T-helper 22 cell (primary cell): ENCODE measurements around the gene P2RY6.
"Not testable (repeated sequence)": the region's sequence is repeated elsewhere in the genome, so short reads cannot be mapped to it uniquely, and the experiment has no call there.

Experiments
- DNase-seq: peaks from one replicate; pipeline ENCODE4 v3.0.0-alpha.2; 2020; ENCODE audit warnings: low read depth

Gene P2RY6, protein sequence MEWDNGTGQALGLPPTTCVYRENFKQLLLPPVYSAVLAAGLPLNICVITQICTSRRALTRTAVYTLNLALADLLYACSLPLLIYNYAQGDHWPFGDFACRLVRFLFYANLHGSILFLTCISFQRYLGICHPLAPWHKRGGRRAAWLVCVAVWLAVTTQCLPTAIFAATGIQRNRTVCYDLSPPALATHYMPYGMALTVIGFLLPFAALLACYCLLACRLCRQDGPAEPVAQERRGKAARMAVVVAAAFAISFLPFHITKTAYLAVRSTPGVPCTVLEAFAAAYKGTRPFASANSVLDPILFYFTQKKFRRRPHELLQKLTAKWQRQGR

DNA sequence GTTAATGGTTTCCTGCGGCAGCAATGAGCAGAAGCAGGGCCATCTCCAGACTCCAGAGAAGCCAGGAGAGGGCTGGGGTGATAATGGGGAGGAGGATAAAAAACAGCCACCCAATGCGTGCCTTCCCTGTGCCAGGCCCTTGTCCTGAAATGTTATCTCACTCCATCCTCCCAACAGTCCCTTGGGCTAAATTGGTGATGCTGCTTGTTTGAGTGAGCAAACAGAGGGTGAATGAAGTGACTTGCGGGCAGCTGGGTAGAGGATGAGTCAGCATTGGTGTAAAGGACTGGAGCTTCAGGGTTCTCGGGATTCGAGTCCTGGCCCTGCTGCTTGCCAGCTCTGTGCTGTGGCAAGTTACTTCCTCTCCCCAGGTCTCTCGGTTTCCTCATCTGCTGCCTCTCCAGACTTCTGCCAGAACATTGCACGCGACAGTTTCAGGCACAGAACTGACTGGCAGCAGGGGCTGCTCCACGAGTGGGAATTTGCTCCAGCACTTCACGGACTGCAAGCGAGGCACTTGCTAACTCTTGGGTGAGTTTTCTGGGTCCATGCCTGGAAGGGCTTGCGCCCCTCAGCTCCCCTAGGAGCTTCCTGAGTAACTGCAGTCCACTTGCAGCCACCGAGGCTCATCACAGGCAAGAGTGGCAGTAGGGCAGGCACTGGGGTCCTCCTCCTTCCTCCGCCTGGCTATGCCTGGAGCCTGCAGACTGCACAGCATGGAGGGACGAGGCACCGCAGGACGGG, at the start of gene P2RY6:
Gene P2RY6 (plus strand): TSS at position 403 of the 744 bp plus-strand sequence. CDS start 24,181 bp downstream, outside the sequence.
- no peak for DNase-seq

DNA sequence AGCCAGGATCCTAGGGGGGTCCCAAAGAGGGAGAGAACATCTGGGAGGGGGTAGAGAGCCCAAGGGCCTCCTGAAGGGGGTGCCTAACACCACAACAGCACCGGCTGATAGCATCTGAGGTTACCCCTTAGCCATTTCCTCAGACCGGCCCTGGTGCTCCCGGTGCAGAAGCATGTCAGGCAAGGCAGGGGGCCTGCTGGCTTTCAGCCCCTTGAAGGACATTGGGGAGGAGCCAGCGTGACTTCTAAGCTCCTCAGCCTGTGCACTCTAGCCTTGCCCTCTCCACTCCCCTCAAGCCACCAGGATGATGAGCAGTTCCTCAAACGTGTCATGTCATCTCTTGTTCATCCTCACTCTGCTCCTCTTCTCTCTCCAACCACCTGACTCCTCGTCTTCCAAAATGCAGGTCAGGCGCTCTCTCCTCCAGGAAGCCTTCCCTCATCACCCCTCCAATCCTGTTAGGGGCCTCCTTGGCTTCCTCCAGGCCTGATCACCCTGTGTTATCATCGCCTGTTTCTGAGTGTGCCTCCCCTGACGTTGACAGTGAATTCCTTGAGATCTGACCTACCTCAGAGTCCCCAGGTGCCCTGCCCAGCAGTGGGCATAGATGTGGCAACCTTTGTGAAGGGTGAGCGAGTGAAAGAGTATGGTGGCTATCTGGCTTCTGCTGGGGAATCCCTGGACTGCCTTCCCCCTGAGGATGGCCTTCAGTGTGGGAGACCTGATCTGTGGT, 48.0 kb upstream of the P2RY6 start:
- no peak for DNase-seq

DNA sequence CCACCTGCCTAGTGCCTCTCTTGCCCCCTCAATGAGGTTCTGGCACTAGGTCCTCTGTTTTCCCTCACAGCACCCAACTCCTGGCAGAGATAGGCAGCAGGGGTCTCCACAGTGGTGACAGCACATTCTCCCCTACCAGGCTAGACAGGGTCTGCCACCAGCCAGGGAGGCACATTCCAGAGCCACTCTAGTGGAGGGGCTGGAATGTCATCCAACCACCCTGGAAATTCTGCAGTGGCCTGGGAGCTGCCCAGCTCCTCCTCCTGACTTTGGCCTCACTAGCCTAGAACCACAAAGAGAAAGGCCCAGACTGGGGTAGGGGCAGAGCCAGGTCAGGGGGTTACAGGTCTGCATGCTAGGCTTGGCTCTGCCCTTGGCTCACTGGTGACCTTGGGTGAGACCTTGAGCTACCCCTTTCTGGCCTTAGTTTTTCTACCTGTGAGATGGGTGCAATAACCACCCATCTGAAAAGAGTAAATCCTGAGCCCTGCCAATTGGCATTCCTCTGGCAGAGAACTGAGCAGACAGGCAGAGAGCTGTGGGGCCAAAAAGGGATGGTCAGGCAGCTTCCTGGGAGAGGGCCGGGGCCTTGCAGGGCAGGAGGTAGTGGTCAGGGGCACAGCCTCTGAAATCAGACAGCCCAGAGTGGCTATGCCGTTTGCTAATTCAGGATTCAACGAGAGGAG, 47.0 kb upstream of the P2RY6 start:
- DNase-seq: no peak

DNA sequence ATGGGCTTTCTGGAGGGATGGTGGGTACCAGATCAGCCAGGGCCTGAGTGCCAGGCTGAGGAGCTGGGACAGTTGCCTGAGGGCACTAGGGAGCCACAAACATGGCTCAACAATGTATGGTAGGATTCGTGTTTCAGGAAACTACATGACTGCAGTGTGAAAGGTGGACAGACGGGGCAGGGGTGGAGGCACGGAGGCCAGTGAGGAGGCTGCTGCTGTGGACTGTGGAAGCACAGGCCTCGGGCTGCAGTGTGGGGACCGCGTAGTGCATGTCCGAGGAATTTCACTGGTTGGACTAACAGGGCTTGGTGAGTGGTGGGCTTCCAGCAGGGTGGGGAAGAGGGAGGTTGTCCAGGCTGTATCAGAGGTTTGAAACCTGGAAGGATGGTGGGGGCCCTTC, 46.3 kb upstream of the P2RY6 start:
- DNase-seq: no peak

DNA sequence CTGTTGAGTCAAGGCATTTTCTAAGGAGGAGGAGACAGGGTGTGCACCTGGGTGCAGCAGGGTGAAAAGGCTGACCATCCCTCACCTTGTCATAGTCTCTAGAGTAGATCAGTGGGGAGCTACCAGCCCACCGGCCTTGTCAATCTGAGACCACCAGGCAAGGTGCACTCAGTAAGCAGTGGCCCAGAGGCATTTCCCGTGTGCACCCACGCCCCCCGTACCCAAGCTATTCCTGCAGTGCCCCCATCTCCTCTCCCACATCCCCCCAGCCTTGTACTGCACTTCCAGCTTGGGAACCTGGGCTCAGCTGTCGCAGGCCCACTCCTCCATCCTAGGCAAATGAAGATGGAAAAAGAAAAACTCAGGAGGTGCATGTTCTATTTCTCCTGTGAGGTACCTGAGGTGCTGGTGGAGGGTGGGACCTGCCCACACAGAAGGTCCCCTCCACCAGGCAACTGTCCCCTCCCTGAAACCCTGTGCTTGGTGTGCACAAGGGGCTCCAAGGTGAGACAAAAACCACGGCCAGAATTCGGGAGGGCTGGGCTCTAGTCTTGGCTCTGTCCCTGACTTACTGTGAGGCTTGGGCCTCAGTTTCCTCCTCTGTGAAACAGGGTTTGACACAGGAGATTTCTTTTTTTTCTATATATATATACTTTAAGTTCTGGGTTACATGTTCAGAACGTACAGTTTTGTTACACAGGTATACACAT, 45.7 kb upstream of the P2RY6 start:
- DNase-seq: no peak

DNA sequence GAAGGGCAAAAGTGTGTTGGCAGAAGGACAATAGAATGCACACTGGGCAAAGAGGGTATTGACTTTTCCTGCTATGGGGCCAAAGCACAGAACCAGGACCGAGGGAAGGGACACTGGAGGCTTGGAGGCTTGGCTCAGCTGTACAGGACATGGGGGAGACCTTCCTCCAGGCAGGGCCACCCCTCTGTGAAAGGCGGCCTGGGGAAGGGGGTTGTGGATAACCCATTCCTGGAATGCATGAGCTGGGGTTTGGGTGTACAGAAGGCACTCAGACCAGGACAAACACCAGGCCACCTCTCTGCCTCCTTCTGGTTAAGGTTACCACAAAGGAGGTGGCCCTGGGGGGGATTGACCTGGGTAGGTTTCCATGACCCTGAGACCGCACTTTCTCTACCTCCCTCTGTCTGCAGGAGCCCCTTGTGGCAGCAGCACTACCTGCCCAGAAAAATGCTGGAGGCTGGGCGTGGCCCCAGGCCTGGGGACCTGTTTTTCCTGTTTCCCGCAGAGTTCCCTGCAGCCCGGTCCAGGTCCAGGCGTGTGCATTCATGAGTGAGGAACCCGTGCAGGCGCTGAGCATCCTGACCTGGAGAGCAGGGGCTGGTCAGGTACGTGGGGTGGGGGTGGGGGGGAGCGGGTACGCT, 44.4 kb upstream of the P2RY6 start:
- no peak for DNase-seq

DNA sequence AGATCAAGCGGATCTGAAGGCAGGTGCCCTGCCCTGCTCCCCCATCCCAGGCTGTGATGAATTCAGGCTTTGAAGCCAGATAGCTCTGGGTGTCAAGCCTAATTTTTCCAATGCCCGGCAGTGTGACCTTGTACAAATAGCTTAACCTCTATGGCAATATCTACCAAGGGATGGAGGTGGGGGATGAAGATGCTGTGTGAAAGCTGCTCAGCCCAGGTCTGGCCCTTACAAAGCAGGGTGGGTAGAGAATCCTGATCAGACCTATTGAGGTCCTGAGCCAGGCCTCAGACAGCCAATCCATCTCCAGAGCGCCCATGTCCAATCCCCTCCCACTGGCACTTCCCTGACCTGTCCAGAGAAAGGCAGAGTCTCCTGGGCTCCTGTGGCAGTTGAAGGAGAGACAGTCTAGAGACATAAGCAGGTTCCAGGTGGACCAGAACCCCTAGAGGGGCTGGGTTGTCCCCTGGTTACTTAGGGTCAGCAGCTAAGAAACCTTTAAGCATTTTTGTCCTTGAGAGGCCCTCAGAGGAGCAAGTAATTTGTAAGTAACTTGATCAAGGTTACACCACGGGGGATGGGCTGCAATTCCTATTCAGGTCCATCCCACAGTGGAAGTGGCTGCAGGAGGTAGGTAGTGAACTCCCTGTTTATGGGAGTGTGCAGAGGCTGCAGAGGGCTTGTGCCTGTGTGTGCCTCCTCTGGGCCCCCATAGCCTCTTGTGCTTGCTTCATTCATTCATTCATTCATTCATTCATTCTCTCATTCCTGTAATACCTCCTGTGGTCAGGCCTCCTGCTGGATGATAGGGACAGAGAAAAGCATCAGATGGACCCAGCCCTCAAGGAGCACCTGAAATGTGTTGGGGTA, 43.6 kb upstream of the P2RY6 start:
- no peak for DNase-seq

DNA sequence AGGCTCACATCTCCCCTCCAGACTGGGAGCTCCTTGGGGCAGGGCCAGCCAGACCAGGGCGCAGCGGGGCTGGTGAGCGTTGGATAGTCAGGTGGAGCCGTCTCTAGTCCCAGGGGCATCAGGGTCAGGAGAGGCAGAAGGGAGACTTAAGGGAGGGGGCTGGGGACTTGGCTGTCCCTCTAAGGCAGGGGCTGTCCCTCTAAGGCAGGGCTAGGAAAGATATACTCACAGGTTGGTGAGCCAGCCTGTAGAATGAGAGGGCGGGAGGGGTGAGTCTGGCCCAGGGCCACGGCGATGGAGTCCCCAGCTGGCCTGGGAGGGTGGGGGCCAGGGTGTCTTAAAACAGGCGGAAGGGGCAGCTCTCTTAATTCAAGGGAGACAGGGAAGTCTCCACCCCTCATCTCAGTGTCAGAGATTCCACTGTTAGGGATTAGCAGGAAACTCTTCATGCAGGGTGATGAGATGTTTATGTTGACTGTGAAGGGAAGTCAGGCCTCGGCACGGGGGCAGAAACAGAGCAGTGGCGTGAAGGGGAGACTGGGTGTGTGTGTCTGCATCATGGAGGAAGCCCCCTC, 42.7 kb upstream of the P2RY6 start:
- DNase-seq: no peak

DNA sequence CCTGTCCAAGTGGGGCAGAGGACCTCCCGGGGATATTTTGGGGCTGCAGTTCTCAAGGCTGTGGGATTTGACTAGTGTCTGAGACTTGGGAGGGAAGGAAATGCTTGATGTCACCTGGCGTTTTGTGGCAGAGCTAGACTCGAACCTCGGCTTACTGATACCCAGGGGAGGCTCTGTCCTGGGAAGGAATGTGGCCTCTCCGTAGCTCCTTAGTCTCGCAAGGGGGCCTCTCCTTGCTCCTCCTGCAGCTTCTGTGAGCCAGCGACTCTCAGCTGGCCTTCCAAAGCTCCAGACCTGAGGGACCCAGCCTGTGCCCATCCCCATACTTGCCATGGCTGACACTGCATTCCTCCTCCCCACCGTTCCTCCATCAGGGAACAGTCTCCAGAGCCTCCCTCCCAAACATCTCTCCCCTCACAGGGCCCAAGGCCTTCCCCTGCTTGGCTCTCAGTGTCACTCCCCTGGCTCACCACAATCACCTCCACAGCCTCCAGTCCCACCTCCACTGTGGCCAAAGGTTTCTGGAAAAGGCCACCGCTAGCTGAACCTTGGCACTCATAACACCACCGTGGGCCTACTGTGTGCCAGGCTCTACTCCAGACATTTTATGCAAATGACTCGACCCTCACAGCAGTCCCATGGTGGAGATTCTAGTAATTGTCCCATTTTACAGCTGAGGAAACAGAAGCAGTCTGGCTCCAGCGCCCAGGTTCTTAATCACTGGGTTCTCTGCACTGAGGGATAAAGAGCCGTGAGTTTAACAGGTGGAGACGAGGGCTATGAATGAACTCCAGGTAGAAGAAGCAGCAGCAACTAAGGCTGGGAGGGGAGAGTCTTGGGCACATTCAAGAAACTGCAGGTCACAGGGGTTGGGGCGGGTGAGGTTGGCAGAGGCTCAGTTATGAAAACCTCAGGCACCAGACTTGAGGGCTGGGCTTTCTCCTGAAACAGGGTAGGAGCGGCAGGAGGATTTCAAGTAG, 42.0 kb upstream of the P2RY6 start:
- DNase-seq: no peak

DNA sequence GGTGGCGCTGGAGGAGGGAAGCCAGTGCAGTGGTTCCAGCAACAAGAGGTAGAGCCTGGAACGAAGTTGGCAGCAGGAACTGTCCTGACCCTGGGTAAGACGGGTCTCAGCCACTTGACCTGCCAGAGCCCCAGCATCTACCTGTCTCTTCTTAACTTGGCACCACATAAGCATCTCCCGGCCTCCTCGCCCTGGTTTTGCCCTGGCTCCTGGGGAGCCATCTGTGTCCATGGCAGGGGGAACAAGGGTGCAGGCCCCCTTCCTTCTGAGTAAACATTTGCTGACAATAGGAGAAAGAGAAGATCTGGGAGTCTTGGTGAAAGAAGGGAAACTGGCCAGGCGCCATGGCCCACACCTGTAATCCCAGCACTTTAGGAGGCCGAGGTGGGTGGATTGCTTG, 41.2 kb upstream of the P2RY6 start:
- no peak for DNase-seq

DNA sequence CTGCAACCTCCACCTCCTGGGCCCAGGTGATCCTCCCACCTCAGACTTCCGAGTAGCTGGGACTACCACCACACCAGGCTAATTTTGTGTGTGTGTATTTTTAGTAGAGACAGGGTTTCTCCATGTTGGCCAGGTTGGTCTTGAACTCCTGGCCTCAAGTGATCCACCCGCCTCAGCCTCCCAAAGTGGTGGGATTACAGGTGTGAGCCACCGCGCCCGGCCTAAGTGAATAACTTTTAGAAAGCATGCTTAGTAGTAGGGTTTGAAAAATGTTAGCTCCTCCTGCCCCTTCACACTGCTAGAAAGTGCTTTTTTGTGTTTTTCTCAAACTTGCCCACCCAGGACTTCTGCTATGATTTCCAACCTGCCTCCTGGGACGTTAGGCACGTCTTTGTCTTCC, 39.7 kb upstream of the P2RY6 start:
- not testable (repeated sequence) for DNase-seq

DNA sequence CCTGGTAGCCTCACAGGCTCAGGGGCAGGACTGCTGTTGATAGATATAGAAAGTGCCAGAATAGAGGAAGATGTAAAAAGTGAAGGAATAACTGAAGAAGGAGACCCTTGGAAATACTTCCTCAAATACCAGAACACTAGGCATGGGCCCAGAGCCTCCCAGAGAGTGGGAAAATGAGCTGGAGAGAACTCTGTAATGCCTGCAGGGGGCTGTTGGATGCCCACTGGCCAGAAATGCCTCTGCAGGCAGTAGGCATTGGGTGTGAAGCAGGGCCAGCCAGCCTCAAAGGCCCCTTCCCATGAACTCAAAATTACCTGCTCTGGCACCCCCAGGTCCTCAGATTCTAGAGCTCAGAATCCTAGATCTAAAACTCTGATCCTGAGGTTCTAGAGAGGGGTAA, 38.9 kb upstream of the P2RY6 start:
- DNase-seq: no peak

DNA sequence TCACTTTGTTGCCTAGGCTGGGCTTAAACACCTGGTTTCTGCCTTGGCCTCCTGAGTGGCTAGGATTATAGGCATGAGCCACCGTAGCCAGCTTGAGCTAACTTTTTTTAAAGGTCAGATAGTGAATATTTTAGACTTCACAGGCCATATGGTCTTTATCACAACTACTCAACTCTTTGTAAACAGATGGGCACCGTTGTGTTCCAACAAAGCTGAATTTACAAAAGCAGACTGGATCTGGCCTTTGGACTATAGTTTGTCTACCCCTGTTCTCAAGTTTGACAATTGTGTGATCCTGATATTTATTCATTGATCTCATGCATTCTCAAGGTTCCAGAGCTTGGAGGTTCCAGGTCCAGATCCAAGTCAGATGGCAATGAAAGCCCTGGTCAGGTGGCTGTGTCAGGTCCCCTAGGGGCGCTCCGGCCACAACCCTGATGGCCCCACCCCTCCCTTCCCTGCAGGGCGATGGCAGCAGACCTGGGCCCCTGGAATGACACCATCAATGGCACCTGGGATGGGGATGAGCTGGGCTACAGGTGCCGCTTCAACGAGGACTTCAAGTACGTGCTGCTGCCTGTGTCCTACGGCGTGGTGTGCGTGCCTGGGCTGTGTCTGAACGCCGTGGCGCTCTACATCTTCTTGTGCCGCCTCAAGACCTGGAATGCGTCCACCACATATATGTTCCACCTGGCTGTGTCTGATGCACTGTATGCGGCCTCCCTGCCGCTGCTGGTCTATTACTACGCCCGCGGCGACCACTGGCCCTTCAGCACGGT, 38.3 kb upstream of the P2RY6 start:
- DNase-seq: no peak

DNA sequence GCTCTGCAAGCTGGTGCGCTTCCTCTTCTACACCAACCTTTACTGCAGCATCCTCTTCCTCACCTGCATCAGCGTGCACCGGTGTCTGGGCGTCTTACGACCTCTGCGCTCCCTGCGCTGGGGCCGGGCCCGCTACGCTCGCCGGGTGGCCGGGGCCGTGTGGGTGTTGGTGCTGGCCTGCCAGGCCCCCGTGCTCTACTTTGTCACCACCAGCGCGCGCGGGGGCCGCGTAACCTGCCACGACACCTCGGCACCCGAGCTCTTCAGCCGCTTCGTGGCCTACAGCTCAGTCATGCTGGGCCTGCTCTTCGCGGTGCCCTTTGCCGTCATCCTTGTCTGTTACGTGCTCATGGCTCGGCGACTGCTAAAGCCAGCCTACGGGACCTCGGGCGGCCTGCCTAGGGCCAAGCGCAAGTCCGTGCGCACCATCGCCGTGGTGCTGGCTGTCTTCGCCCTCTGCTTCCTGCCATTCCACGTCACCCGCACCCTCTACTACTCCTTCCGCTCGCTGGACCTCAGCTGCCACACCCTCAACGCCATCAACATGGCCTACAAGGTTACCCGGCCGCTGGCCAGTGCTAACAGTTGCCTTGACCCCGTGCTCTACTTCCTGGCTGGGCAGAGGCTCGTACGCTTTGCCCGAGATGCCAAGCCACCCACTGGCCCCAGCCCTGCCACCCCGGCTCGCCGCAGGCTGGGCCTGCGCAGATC, 37.5 kb upstream of the P2RY6 start:
- no peak for DNase-seq

DNA sequence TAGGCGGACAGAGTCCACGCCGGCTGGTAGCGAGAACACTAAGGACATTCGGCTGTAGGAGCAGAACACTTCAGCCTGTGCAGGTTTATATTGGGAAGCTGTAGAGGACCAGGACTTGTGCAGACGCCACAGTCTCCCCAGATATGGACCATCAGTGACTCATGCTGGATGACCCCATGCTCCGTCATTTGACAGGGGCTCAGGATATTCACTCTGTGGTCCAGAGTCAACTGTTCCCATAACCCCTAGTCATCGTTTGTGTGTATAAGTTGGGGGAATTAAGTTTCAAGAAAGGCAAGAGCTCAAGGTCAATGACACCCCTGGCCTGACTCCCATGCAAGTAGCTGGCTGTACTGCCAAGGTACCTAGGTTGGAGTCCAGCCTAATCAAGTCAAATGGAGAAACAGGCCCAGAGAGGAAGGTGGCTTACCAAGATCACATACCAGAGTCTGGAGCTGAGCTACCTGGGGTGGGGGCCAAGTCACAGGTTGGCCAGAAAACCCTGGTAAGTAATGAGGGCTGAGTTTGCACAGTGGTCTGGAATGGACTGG, 36.8 kb upstream of the P2RY6 start:
- no peak for DNase-seq

DNA sequence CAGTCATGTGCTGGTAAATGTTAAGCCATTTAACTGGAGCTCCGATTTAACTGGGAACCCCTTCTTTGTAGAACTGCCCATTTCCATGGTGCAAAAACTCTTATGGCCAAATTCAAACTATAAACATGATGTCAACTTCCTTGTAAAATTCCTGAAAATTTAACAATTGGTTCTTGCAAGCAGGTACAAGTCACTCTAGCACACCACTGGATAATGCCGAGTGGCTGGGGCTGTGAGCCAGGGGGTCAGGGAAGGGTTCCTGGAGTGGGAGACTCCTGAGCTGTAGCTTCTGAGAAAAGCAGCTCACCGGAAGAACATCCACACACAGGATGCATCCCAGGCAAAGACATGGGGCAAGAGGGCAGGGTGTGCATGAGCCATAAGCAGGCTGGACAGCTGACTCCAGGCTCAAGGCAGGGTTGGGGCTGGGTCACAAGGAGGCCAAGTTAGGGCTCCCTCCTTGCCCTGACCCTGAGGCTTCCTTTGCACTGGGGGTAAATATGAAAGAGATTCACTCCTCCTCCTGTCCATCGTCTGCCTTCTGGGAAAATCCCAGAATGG, 35.9 kb upstream of the P2RY6 start:
- DNase-seq: no peak

DNA sequence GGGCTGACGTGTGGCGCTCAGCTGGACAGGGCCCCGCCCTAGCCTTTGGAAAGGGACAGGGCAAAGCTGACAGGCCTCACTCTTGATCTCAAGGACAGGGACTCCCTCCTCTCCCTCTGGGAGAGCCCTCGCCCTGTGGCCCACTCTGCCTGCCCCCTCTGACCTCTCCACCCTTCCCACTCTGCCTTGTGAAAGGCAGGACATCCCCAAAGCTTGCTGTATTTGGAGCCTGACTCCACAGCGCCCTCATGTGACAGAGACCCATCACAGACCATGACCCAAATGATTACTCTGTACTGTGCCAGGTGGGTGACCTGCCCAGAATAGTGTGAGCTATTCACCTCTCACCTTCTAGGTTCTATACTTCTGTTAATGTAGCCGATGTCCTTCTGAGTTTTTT, 35.3 kb upstream of the P2RY6 start:
- no peak for DNase-seq
